DND-41 (cell line): Measurements from ENCODE around the gene BEX5.

ENCODE experiments used
- EZH2 ChIP-seq: IDR thresholded peaks from 3 replicates; pipeline ENCODE4 v1.6.1; 2012; ENCODE audit warnings: borderline replicate concordance, low read depth, mild to moderate bottlenecking, moderate library complexity, low read length, inconsistent platforms; ENCODE audit not compliant: severe bottlenecking
- TF ChIP-seq, protein P1 (sequence below): IDR thresholded peaks from 2 replicates; pipeline ENCODE4 v1.5.1; 2012; ENCODE audit warnings: borderline replicate concordance, low read length, moderate library complexity, mild to moderate bottlenecking; ENCODE audit not compliant: poor library complexity, severe bottlenecking; ENCODE audit errors: extremely low read depth

DNA sequence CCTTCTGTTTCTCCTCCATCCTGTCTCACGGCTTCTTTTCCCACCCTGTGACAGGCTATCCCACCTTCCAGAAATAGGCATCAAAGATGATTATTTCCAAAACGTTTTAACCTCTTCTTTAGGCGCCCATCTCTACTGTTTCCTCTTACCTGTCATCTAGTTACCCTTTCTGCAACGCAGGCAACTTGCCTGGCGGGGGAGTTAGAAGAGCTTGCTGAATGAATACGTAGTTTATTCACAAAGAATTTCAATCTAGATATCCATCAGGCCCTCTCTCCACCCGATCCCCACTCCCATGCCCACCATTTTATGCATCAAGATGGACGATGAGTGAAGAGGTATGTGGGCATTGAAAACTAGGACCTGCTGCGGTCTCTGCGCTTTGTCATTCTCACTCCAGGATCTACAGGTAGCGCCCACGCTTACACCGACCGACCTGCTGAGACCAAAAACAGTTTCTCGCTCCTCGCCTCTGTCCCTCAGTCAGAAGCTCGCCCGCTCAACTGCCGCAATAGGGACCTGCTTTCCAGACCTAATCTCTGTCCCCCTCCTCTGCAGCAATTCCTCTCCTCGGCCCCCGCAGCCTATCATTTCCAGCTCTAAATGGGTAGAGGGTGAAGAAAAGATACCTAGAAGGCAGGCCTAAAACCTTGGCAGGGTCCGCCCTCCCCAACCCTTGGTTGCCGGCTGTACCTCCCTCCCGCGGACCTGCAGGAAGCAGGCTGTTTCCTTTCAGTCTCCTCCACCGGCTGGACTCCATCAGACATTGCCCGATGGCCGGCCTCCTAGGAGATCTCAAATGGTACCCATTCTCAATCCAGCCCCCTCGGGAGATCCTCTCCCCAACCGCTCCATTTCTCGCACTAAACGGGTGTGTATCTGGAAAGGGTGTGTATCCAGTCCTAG lies 624 bp downstream of the BEX5 start:
- TF ChIP-seq, protein P1, sequence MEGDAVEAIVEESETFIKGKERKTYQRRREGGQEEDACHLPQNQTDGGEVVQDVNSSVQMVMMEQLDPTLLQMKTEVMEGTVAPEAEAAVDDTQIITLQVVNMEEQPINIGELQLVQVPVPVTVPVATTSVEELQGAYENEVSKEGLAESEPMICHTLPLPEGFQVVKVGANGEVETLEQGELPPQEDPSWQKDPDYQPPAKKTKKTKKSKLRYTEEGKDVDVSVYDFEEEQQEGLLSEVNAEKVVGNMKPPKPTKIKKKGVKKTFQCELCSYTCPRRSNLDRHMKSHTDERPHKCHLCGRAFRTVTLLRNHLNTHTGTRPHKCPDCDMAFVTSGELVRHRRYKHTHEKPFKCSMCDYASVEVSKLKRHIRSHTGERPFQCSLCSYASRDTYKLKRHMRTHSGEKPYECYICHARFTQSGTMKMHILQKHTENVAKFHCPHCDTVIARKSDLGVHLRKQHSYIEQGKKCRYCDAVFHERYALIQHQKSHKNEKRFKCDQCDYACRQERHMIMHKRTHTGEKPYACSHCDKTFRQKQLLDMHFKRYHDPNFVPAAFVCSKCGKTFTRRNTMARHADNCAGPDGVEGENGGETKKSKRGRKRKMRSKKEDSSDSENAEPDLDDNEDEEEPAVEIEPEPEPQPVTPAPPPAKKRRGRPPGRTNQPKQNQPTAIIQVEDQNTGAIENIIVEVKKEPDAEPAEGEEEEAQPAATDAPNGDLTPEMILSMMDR = no peak
- no peak for TF ChIP-seq EZH2
